Gastrocnemius medialis (tissue), 4 donors: ENCODE results near the gene ASB5. TPM values are rescaled to one million over a fixed set of nuclear protein-coding genes. Genes with fewer than 3 reads are reported as not detected.
A peak's percentile ranks its signal among the peaks of the same experiment; 100 is the strongest.

Source experiments
- ATAC-seq, 2 donors: fragments of 150-250 bp; one replicate each; pipeline ENCODE4 v1.9.1; 2016
- DNase-seq, 2 donors: peaks; one replicate each; pipeline ENCODE4 v3.0.0-alpha.2; 2019
- H3K27ac ChIP-seq, 4 donors: fragments of 200-600 bp; sonication (generic); 1 replicate in 1 of 4; 2 replicates in 3 of 4; pipeline ENCODE4 v1.5.1; 2016 to 2018; ENCODE audit warnings: mild to moderate bottlenecking in 2 of 4, moderate library complexity in 1 of 4
- H3K27me3 ChIP-seq, 3 donors: fragments of 200-600 bp; sonication (generic) in 2 of 3; 1 replicate in 1 of 3; 2 replicates in 2 of 3; pipeline versions ENCODE4 v1.5.1 to v1.6.0; 2016 to 2019; ENCODE audit warnings: mild to moderate bottlenecking in 1 of 3, moderate library complexity in 1 of 3
- H3K36me3 ChIP-seq, 2 donors: fragments of 200-600 bp; sonication (generic) in 1 of 2; one replicate each; pipeline ENCODE4 v1.5.1; 2017 to 2018
- H3K4me1 ChIP-seq, 2 donors: fragments of 200-600 bp; sonication (generic) in 1 of 2; one replicate each; pipeline ENCODE4 v1.5.1; 2016 to 2017; ENCODE audit warnings: mild to moderate bottlenecking in 2 of 2
- H3K4me3 ChIP-seq, 4 donors: fragments of 200-600 bp; sonication (generic) in 3 of 4; 1 replicate in 1 of 4; 2 replicates in 3 of 4; pipeline ENCODE4 v1.5.1; 2016 to 2019; ENCODE audit warnings: mild to moderate bottlenecking in 2 of 4
- H3K9me3 ChIP-seq, 3 donors: fragments of 200-600 bp; sonication (generic) in 2 of 3; 1 replicate in 1 of 3; 2 replicates in 2 of 3; pipeline ENCODE4 v1.5.1; 2016 to 2019
- POLR2A ChIP-seq, 2 donors: fragments of 450-650 bp; IDR thresholded peaks; one replicate each; pipeline ENCODE4 v1.6.1; 2017; ENCODE audit warnings: antibody characterized with exemption in 2 of 2, mild to moderate bottlenecking in 2 of 2, moderate library complexity in 2 of 2
- in situ Hi-C, 4 donors: fragments of 200-750 bp; cut with MboI; loops; one replicate each; pipeline versions ENCODE4 v1.15.0 to v1.8.0; 2017; ENCODE audit warnings: low sequenced_read_pairs in 4 of 4
- intact Hi-C: fragments of 100-400 bp; cut with DNase I; formaldehyde crosslinking; loops from one replicate; pipeline ENCODE4 v1.15.1; 2023; ENCODE audit warnings: low total_unique reads
- total RNA-seq, 4 donors: library from RNA; depleted of rRNA; stranded (reverse); fragments of >200 nt; gene quantifications; one replicate each; pipeline versions ENCODE4 v1.1.0 to v1.2.3, GENCODE V29; 2016
- TF ChIP-seq, protein P1 (sequence below), 5 experiments: fragments of 450-650 bp in 3 of 5; fragments of 200-600 bp in 2 of 5; sonication (generic) in 2 of 5; IDR thresholded peaks in 4 of 5; conservative IDR thresholded peaks in 1 of 5; 1 replicate in 4 of 5; 2 replicates in 1 of 5; pipeline ENCODE4 v1.5.1; 2016 to 2019; ENCODE audit warnings: antibody characterized with exemption in 5 of 5, mild to moderate bottlenecking in 3 of 5, moderate library complexity in 3 of 5

ASB5 gene
- total RNA-seq, 4 donors from 2014 or later, result 48.7 to 284 (median 179) TPM

DNA sequence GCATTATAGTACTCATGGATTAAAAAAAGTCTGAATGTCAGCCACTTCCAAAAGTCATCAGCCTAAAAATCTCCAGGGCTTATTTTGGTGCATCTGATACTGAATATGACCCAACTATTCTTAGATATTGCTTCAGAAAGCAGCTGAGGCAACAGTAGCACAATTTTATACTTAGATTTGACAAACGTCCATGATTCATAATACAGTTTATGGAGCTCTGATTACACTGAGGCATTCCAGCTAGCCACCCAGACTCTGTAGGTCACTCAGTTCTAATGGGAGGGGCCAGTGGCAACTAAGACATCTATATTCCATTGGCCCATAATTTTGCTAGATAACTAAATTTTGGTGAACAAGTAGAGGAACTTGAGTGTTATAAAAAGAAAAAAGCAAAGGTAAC lies 84.0 kb downstream of the ASB5 start:
- no peaks in the 10 kb centered on the region for H3K27me3 ChIP-seq
- intact Hi-C loops, result loop anchor here (1.0 to 2.0 kb wide), 2 partner anchors 86 to 134 kb away; partner anchors contain the start of gene SPCS3
- TF ChIP-seq POLR2A (IDR thresholded peaks at IDR 0.05), result no peak
- TF ChIP-seq, protein P1, sequence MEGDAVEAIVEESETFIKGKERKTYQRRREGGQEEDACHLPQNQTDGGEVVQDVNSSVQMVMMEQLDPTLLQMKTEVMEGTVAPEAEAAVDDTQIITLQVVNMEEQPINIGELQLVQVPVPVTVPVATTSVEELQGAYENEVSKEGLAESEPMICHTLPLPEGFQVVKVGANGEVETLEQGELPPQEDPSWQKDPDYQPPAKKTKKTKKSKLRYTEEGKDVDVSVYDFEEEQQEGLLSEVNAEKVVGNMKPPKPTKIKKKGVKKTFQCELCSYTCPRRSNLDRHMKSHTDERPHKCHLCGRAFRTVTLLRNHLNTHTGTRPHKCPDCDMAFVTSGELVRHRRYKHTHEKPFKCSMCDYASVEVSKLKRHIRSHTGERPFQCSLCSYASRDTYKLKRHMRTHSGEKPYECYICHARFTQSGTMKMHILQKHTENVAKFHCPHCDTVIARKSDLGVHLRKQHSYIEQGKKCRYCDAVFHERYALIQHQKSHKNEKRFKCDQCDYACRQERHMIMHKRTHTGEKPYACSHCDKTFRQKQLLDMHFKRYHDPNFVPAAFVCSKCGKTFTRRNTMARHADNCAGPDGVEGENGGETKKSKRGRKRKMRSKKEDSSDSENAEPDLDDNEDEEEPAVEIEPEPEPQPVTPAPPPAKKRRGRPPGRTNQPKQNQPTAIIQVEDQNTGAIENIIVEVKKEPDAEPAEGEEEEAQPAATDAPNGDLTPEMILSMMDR (IDR thresholded peaks at IDR 0.05 in 4 of 5, conservative IDR thresholded peaks at IDR 0.05 in 1 of 5), result no peak
- H3K4me3 ChIP-seq, result no peak overlapping the region
- in situ Hi-C loops, result no loop called here
- H3K27ac ChIP-seq, result peak overlapping the region; percentile 82 to 91 (median 86)
- DNase-seq (peak; percentile 45 to 66), ATAC-seq (peak; percentile 94 to 97)
- peaks cover 58 to 59% of the 10 kb centered on the region in 2 donors for H3K4me1 ChIP-seq
- H3K9me3 ChIP-seq, result no peaks in the 10 kb centered on the region
- H3K36me3 ChIP-seq, result no peaks in the 10 kb centered on the region

Other genes with a start within 250 kb of the ASB5 start
- under 1 TPM; 0.10 to 0.36 (median 0.14) TPM for gene WDR17, start 203.4 kb downstream of the ASB5 start, total RNA-seq
- under 1 TPM in 2 of 4 donors, not detected in 2; 0.22 to 0.29 TPM for gene SPATA4, start 73.6 kb downstream of the ASB5 start, total RNA-seq
- gene SPCS3, start 50.7 kb upstream of the ASB5 start, total RNA-seq, result 10 to 100 TPM; 25.7 to 37.7 (median 34.7) TPM